ENCODE data around the gene ENTPD6.
"Not testable (repeated sequence)": the region's sequence is repeated elsewhere in the genome, so short reads cannot be mapped to it uniquely, and the experiment has no call there.

- TF ChIP-seq, protein P1, sequence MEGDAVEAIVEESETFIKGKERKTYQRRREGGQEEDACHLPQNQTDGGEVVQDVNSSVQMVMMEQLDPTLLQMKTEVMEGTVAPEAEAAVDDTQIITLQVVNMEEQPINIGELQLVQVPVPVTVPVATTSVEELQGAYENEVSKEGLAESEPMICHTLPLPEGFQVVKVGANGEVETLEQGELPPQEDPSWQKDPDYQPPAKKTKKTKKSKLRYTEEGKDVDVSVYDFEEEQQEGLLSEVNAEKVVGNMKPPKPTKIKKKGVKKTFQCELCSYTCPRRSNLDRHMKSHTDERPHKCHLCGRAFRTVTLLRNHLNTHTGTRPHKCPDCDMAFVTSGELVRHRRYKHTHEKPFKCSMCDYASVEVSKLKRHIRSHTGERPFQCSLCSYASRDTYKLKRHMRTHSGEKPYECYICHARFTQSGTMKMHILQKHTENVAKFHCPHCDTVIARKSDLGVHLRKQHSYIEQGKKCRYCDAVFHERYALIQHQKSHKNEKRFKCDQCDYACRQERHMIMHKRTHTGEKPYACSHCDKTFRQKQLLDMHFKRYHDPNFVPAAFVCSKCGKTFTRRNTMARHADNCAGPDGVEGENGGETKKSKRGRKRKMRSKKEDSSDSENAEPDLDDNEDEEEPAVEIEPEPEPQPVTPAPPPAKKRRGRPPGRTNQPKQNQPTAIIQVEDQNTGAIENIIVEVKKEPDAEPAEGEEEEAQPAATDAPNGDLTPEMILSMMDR (IDR thresholded peaks at IDR 0.05): not testable (repeated sequence)
- TF ChIP-seq EZH2 (IDR thresholded peaks at IDR 0.05; ENCODE audit: borderline replicate concordance, insufficient read depth, low read depth, low read length, poor library complexity, severe bottlenecking): not testable (repeated sequence)
These were observed 45.5 kb downstream of the ENTPD6 start for GRCh38 chr20:25240851-25241658.

Data from B cell (primary cell).